CD4-positive, alpha-beta T cell treated with Interleukin-1 beta for 1 hour (primary cell): ENCODE results near the gene KIF13A.
"Not testable (repeated sequence)": the region's sequence is repeated elsewhere in the genome, so short reads cannot be mapped to it uniquely, and the experiment has no call there.

ENCODE experiments used
- DNase-seq, 2 donors: peaks; one replicate each; pipeline ENCODE4 v3.0.0-alpha.2; 2020 to 2022

The KIF13A gene

GRCh38 chr6:17967668-17968518 is 19.5 kb downstream of the KIF13A start:
- DNase-seq = no peak

DNA sequence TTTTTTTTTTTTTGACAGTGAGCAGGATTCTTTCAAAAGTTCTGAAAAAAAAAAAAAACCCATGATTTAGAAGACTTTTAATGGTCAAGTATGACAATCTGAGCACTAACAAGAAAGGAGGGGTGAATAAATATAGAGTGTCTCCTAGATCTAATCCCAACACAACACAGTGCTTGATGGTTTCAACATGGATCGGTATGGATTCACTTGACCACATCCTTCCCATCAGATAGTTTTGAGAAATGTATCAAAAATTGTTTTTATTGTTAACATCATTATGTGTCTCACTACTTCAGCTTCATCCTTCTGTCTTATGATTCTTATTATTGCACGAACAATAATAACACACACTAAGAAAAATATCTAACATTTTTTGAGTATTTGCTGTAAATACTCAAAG is 21.0 kb downstream of the KIF13A start:
- no peak for DNase-seq

- no peak for DNase-seq
Observed at GRCh38 chr6:17965397-17965796, 22.0 kb downstream of the KIF13A start.

GRCh38 chr6:17964633-17965032 is 22.8 kb downstream of the KIF13A start:
- DNase-seq = no peak

DNA sequence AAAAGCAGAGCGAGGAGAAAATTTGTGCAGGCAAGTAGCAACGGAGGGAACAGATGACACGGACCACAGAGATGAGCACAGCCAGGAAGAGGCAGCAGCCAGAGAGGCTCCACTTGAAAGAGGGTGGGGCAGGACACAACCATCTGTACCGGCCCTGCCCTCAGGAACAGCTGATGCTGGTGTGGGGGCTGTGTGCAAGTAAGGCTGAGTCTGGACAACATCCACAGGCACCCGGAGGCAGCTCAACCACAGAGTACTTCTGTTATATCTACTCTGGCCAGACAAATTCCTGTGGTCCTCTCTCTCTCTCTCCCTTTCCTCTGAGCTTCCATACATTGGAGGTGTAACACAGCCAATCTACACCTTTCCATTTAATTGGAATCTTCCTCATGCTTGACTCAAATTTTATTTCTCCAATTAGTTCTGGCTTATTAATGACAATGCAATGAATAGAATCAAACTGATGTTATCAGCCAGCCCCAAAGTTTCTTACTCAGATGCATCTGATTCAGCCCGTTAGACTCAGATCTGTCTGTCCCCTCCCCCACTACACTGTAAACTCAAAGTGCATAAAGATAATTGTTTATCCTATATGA is 24.9 kb downstream of the KIF13A start:
- no peak for DNase-seq

GRCh38 chr6:17959302-17959701 is 28.1 kb downstream of the KIF13A start:
- no peak for DNase-seq

- no peak for DNase-seq
Observed at GRCh38 chr6:17957904-17958620, 29.4 kb downstream of the KIF13A start.

DNA sequence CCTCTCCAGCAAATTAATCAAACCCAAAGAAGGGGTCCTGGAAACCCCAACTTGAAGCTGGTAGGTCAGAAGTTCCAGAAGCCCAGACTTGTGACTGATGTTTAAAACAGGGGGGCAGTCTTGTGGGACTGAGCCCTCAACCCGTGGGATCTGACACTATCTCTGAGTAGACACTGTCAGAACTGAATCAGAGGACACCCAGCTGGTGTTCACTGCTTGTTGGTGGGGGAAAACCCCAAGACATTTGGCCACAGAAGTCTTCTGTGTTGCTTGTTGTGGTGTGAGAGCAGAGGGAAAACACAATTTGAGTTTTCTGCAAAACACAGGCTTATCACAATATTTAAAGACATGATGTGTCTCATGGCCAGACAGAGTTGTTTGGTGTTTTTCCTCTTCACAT is 29.9 kb downstream of the KIF13A start:
- DNase-seq = no peak

- DNase-seq = no peak
Observed at GRCh38 chr6:17957086-17957485, 30.3 kb downstream of the KIF13A start.

DNA sequence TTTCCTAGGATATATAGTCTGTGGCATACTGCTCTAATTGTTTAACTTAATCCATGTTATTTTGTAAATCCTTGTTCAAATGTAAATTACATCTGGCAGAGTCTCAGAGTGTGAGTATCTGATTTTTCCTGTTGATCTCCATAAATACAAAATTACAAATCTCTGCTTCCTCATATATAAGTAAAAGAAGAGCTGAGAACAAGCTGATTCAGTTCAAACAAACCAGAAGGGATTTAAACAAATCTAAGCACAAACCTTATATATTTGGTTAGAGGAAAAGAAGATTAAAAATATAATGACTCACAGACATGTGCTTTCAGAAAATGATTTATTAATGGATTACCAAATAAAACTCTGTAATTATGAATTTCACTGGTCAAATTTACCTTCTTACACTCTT is 37.3 kb downstream of the KIF13A start:
- no peak for DNase-seq

GRCh38 chr6:17949168-17949567 is 38.3 kb downstream of the KIF13A start:
- DNase-seq = no peak

GRCh38 chr6:17948725-17949124 is 38.7 kb downstream of the KIF13A start:
- DNase-seq = no peak

- DNase-seq = not testable (repeated sequence)
Observed at GRCh38 chr6:17947574-17947973, 39.9 kb downstream of the KIF13A start.

- no peak for DNase-seq
Observed at GRCh38 chr6:17945575-17945974, 41.9 kb downstream of the KIF13A start.

GRCh38 chr6:17945111-17945510 is 42.3 kb downstream of the KIF13A start:
- DNase-seq = no peak

- DNase-seq = no peak
Observed at GRCh38 chr6:17941318-17941717, 46.1 kb downstream of the KIF13A start.

- DNase-seq = no peak
Observed at GRCh38 chr6:17940151-17940792, 47.2 kb downstream of the KIF13A start.

- no peak for DNase-seq
Observed at GRCh38 chr6:17938901-17939300, 48.5 kb downstream of the KIF13A start.

DNA sequence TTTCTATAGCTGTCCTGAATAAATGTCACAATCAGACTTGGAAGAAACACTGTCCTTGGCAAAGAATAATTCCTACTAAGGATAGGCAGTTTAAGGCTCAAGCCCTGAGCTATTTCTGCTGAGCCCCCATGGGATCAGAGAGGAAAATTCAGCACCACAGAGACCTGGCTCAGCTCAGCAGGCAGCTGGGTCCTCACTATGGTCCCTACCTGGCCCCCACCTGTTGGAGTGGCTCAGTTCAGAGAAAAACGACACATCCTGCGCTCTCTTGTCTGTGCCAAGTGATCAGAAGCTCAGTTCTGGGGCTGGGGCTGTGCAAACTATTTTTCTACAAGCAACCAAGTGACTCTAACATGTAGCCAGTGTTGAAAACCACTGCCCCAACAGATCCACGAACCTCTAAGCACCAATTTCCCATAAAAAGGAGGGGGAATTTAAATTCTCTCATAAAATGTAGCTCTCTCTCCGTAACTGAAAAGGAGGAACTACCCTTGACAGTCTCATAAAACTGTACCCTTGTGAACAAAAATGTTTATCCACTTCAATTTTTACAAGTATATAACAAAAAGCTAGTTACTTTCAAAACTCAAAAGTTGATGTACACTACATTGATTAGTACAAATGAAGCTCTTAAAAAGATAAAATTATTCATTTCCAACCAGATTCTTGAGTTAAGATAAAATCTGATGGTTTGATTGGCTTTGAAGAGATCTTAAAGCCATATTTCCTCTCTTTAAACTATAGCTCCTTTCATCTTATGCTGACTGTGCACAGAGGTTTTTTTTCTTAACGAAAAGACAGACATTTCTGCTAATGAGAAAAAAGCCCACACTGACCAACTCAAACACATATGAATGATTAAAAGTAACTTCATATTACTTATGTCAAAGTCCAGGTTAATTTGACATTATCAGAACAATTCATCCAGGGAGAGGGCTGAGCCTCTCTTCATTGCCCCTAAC is 52.0 kb downstream of the KIF13A start:
- DNase-seq = no peak

DNA sequence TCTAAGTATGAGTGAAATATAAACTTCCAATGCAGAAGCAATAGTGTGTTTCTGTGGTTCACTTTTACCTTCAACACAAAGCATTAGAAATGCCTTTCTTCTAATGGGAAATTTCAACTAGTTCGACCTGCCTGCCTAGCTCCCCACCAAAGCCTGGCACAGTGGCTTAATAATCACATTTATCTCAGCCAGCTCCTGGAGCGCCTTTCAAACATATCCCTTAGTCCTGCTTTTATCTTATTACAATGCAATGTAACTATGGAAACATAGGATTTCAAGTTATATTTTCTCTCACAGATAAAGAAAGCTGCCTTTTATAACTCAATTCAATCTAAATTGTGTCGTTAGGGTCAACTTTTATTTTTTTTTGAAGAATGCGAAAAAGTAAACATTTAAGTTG is 53.7 kb downstream of the KIF13A start:
- DNase-seq = no peak

GRCh38 chr6:17932330-17932852 is 55.0 kb downstream of the KIF13A start:
- peak in 1 of 2 donors; percentile 36 for DNase-seq

DNA sequence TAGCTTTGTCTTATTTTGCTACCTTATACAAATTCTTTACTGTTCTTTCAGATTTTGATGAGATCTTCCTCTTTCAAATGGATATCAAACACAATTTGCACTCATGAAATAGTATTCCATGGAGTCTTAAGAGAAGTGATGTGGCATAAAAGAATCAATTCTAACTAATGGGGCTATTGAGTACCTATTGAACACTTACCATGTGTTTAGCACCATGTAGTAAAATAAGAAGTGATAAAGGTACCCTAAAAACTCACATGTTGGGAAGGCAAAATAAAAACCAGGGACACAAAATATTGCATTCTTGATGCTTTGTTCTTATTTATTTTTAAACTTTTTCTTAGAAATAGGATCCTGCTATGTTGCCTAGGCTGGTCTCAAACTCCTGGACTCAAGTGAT is 56.2 kb downstream of the KIF13A start:
- no peak for DNase-seq
